Uterus (tissue), 2 donors: Measurements from ENCODE around the gene TM9SF3.

Source experiments
- POLR2A ChIP-seq, 2 donors: fragments of 450-650 bp; IDR thresholded peaks; one replicate each; pipeline ENCODE4 v1.6.1; 2016; ENCODE audit warnings: antibody characterized with exemption in 2 of 2, mild to moderate bottlenecking in 1 of 2, moderate library complexity in 1 of 2
- TF ChIP-seq, protein P1 (sequence below), 4 experiments: fragments of 200-600 bp in 2 of 4; fragments of 450-650 bp in 2 of 4; sonication (generic) in 2 of 4; IDR thresholded peaks; one replicate each; pipeline ENCODE4 v1.5.1; 2016 to 2019; ENCODE audit warnings: antibody characterized with exemption in 4 of 4, mild to moderate bottlenecking in 2 of 4, moderate library complexity in 1 of 4

DNA sequence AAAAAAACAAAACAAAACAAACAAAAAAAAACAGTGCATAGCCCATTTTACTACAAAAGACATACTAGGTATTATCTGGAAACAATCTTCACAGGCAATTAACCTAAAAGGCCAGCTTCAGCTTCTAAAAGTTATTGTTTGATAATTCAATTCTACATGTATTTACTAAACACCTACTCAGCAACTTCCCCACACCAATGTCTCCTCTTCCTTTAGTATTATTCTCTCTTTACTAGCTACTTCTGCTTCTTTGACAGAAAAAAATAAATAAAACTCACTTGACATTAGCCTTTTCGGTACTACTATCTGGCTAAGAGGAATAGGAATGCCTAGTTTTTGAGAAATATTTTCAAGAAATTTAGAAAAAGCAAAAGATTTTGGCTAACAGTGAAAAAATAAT lies 2.8 kb downstream of the TM9SF3 start:
- TF ChIP-seq POLR2A (IDR thresholded peaks at IDR 0.05) = no peak
- TF ChIP-seq, protein P1, sequence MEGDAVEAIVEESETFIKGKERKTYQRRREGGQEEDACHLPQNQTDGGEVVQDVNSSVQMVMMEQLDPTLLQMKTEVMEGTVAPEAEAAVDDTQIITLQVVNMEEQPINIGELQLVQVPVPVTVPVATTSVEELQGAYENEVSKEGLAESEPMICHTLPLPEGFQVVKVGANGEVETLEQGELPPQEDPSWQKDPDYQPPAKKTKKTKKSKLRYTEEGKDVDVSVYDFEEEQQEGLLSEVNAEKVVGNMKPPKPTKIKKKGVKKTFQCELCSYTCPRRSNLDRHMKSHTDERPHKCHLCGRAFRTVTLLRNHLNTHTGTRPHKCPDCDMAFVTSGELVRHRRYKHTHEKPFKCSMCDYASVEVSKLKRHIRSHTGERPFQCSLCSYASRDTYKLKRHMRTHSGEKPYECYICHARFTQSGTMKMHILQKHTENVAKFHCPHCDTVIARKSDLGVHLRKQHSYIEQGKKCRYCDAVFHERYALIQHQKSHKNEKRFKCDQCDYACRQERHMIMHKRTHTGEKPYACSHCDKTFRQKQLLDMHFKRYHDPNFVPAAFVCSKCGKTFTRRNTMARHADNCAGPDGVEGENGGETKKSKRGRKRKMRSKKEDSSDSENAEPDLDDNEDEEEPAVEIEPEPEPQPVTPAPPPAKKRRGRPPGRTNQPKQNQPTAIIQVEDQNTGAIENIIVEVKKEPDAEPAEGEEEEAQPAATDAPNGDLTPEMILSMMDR (IDR thresholded peaks at IDR 0.05) = no peak
